ENCODE results near the gene FCMR. TPM values are rescaled to one million over a fixed set of nuclear protein-coding genes. Genes with fewer than 3 reads are reported as not detected.

FCMR gene
- polyA plus RNA-seq, 3 donors, result 1.9 to 3.0 (median 2.2) TPM

GRCh38 chr1:206960676-206961386 lies 39.1 kb upstream of the FCMR start:
- no peak for DNase-seq
- WGBS (ENCODE audit: insufficient coverage), result 98% methylated on average over 6 of the region's 6 CpGs
- peaks cover 4% of the 10 kb centered on the region for H4K20me1 ChIP-seq (ENCODE audit: insufficient read depth, low read length)
- intact Hi-C loops (cut with micrococcal nuclease), result loop anchor here in 1 of 2 donors (10.0 kb wide), 1 partner anchor 226 kb away; no protein-coding TSS in a partner anchor
- H3K4me2 ChIP-seq (replicated peaks; ENCODE audit: extremely low read depth, low read length, poor library complexity, severe bottlenecking), result no peak overlapping the region
- H3K27me3 ChIP-seq (ENCODE audit: control insufficient read depth in 2 of 2, insufficient read depth in 2 of 2, low read length in 2 of 2), result no peaks in the 10 kb centered on the region
- no peaks in the 10 kb centered on the region for H3K9me3 ChIP-seq (replicated peaks in 1 of 2; ENCODE audit: control insufficient read depth in 1 of 2, insufficient read depth in 1 of 2, low read length in 2 of 2)
- H3K79me2 ChIP-seq (ENCODE audit: insufficient read depth, low read length), result no peaks in the 10 kb centered on the region
- peaks cover 29 to 35% of the 10 kb centered on the region in 2 donors for H3K4me1 ChIP-seq (ENCODE audit: control insufficient read depth in 1 of 2, insufficient read depth in 2 of 2, low read length in 2 of 2)
- Mint-ChIP-seq H3K4me1 (peaks cover 30% of the 10 kb centered on the region), H3K9me3 (peaks cover 0 to 5% (median 0%) of the 10 kb centered on the region in 7 donors), H3K36me3 (peaks cover 0 to 6% of the 10 kb centered on the region in 2 donors), H3K4me3 (peak overlapping the region in 1 of 2 donors; percentile 72), H3K27ac (no peak overlapping the region), H3K27me3 (ENCODE audit: low read depth in 3 of 3) (peaks cover 26 to 38% (median 36%) of the 10 kb centered on the region in 3 donors)
- H3K4me3 ChIP-seq (replicated peaks in 1 of 3; ENCODE audit: low read depth in 2 of 3, low read length in 3 of 3), result no peak overlapping the region
- H2AFZ ChIP-seq (ENCODE audit: insufficient read depth, low read depth, low read length, poor library complexity, severe bottlenecking), result no peak overlapping the region
- H3K27ac ChIP-seq (ENCODE audit: low read depth in 1 of 2, low read length in 2 of 2), result no peak overlapping the region
- no peaks in the 10 kb centered on the region for H3K36me3 ChIP-seq (replicated peaks in 1 of 2; ENCODE audit: control insufficient read depth in 1 of 2, insufficient read depth in 2 of 2, low read length in 2 of 2)
- TF ChIP-seq, protein P1, sequence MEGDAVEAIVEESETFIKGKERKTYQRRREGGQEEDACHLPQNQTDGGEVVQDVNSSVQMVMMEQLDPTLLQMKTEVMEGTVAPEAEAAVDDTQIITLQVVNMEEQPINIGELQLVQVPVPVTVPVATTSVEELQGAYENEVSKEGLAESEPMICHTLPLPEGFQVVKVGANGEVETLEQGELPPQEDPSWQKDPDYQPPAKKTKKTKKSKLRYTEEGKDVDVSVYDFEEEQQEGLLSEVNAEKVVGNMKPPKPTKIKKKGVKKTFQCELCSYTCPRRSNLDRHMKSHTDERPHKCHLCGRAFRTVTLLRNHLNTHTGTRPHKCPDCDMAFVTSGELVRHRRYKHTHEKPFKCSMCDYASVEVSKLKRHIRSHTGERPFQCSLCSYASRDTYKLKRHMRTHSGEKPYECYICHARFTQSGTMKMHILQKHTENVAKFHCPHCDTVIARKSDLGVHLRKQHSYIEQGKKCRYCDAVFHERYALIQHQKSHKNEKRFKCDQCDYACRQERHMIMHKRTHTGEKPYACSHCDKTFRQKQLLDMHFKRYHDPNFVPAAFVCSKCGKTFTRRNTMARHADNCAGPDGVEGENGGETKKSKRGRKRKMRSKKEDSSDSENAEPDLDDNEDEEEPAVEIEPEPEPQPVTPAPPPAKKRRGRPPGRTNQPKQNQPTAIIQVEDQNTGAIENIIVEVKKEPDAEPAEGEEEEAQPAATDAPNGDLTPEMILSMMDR (IDR thresholded peaks at IDR 0.05), result no peak
- H3K9ac ChIP-seq (ENCODE audit: insufficient read depth, low read length, poor library complexity, severe bottlenecking), result no peak overlapping the region

- no peaks in the 10 kb centered on the region for H3K9me3 ChIP-seq (replicated peaks in 1 of 2; ENCODE audit: control insufficient read depth in 1 of 2, insufficient read depth in 1 of 2, low read length in 2 of 2)
- no peaks in the 10 kb centered on the region for H3K79me2 ChIP-seq (ENCODE audit: insufficient read depth, low read length)
- no peak for DNase-seq
- H3K27ac ChIP-seq (ENCODE audit: low read depth in 1 of 2, low read length in 2 of 2), result no peak overlapping the region
- no peak overlapping the region for H3K4me2 ChIP-seq (replicated peaks; ENCODE audit: extremely low read depth, low read length, poor library complexity, severe bottlenecking)
- H3K27me3 ChIP-seq (ENCODE audit: control insufficient read depth in 2 of 2, insufficient read depth in 2 of 2, low read length in 2 of 2), result no peaks in the 10 kb centered on the region
- intact Hi-C loops (cut with micrococcal nuclease), result no loop called here
- 100% methylated on average over 1 of the region's 2 CpGs for WGBS (ENCODE audit: insufficient coverage)
- no peak overlapping the region for H3K4me3 ChIP-seq (replicated peaks in 1 of 3; ENCODE audit: low read depth in 2 of 3, low read length in 3 of 3)
- peaks cover 27 to 40% of the 10 kb centered on the region in 2 donors for H3K4me1 ChIP-seq (ENCODE audit: control insufficient read depth in 1 of 2, insufficient read depth in 2 of 2, low read length in 2 of 2)
- H3K4me3 Mint-ChIP-seq, result no peak overlapping the region
- H3K36me3 Mint-ChIP-seq, result peaks cover 0 to 3% of the 10 kb centered on the region in 2 donors
- peaks cover 23 to 32% (median 29%) of the 10 kb centered on the region in 3 donors for H3K27me3 Mint-ChIP-seq (ENCODE audit: low read depth in 3 of 3)
- H2AFZ ChIP-seq (ENCODE audit: insufficient read depth, low read depth, low read length, poor library complexity, severe bottlenecking), result no peak overlapping the region
- peaks cover 4% of the 10 kb centered on the region for H4K20me1 ChIP-seq (ENCODE audit: insufficient read depth, low read length)
- no peak overlapping the region for H3K27ac Mint-ChIP-seq
- H3K36me3 ChIP-seq (replicated peaks in 1 of 2; ENCODE audit: control insufficient read depth in 1 of 2, insufficient read depth in 2 of 2, low read length in 2 of 2), result no peaks in the 10 kb centered on the region
- peaks cover 0 to 5% (median 0%) of the 10 kb centered on the region in 7 donors for H3K9me3 Mint-ChIP-seq
- TF ChIP-seq, protein P1 (IDR thresholded peaks at IDR 0.05), result no peak
- H3K4me1 Mint-ChIP-seq, result peaks cover 43% of the 10 kb centered on the region
- H3K9ac ChIP-seq (ENCODE audit: insufficient read depth, low read length, poor library complexity, severe bottlenecking), result no peak overlapping the region
Measured at GRCh38 chr1:206958144-206958543, 36.4 kb upstream of the FCMR start.

Data from CD14-positive monocyte (primary cell).